Skeletal muscle tissue (tissue), 4 donors: Measurements from ENCODE around the gene SMIM15. TPM values are rescaled to one million over a fixed set of nuclear protein-coding genes. Genes with fewer than 3 reads are reported as not detected.

Experiments used
- H3K27ac ChIP-seq: one replicate; pipeline ENCODE4 v1.7.0; 2013; ENCODE audit warnings: mild to moderate bottlenecking, low read depth, low read length, inconsistent platforms
- H3K27me3 ChIP-seq, 3 donors: one replicate each; pipeline ENCODE4 v1.7.0; 2013; ENCODE audit warnings: low read length in 3 of 3; ENCODE audit not compliant: control insufficient read depth in 3 of 3, insufficient read depth in 3 of 3
- H3K36me3 ChIP-seq, 3 donors: one replicate each; pipeline ENCODE4 v1.7.0; 2013; ENCODE audit warnings: low read length in 3 of 3; ENCODE audit not compliant: control insufficient read depth in 3 of 3, insufficient read depth in 3 of 3
- H3K4me1 ChIP-seq, 3 donors: one replicate each; pipeline ENCODE4 v1.7.0; 2013; ENCODE audit warnings: low read length in 3 of 3, mild to moderate bottlenecking in 3 of 3; ENCODE audit not compliant: control insufficient read depth in 3 of 3, insufficient read depth in 3 of 3
- H3K4me3 ChIP-seq, 3 donors: one replicate each; pipeline ENCODE4 v1.7.0; 2013; ENCODE audit warnings: low read length in 3 of 3
- H3K9ac ChIP-seq, 3 donors: one replicate each; pipeline ENCODE4 v1.7.0; 2013; ENCODE audit warnings: low read length in 3 of 3, mild to moderate bottlenecking in 3 of 3, moderate library complexity in 2 of 3, low read depth in 1 of 3
- H3K9me3 ChIP-seq, 3 donors: one replicate each; pipeline ENCODE4 v1.7.0; 2013; ENCODE audit warnings: low read length in 3 of 3; ENCODE audit not compliant: control insufficient read depth in 3 of 3
- total RNA-seq: library from RNA; depleted of rRNA; stranded (reverse); fragments of >200 nt; gene quantifications from one replicate; pipeline ENCODE4 v1.2.3, GENCODE V29; 2014
- donor health status: Osteomylitis.

Gene SMIM15
- total RNA-seq, 1 donor from 2014 or later: 19.8 TPM

GRCh38 chr5:61183538-61183937, 21.3 kb upstream of the SMIM15 start:
- no peak overlapping the region for H3K27ac ChIP-seq
- H3K27me3 ChIP-seq: no peaks in the 10 kb centered on the region
- H3K9ac ChIP-seq: no peak overlapping the region
- H3K4me3 ChIP-seq: no peak overlapping the region
- H3K9me3 ChIP-seq: no peaks in the 10 kb centered on the region
- H3K36me3 ChIP-seq: no peaks in the 10 kb centered on the region
- H3K4me1 ChIP-seq: no peaks in the 10 kb centered on the region

GRCh38 chr5:61182449-61182848, 20.2 kb upstream of the SMIM15 start:
- no peaks in the 10 kb centered on the region for H3K9me3 ChIP-seq
- no peak overlapping the region for H3K27ac ChIP-seq

GRCh38 chr5:61180886-61181285, 18.6 kb upstream of the SMIM15 start:
- H3K9ac ChIP-seq: no peak overlapping the region

More at GRCh38 chr5:61182449-61182848, 20.2 kb upstream of the SMIM15 start:
- no peak overlapping the region for H3K9ac ChIP-seq
- H3K36me3 ChIP-seq: no peaks in the 10 kb centered on the region
- H3K27me3 ChIP-seq: no peaks in the 10 kb centered on the region
- no peaks in the 10 kb centered on the region for H3K4me1 ChIP-seq
- H3K4me3 ChIP-seq: no peak overlapping the region

DNA sequence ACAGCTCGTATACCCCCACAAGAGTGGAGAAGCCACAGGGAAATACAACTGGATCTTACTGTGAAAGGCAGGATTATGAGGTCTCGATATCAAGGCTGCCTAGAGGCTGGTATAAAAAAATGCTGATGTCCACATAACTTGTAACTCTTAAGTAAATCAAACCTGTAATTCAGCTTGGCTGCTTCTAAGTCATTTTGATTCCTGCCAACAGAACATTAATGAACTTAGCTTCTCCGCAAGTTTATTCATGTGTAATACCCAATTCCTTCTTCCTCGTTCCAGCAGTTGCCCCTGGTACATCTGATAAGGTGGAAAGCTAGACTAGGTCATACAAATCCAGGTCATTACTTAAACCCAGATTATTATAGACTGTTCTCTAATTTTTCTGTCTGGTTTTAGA, 16.4 kb upstream of the SMIM15 start:
- no peak overlapping the region for H3K4me3 ChIP-seq
- H3K27ac ChIP-seq: no peak overlapping the region
- no peaks in the 10 kb centered on the region for H3K36me3 ChIP-seq
- H3K4me1 ChIP-seq: no peaks in the 10 kb centered on the region
- no peak overlapping the region for H3K9ac ChIP-seq
- no peaks in the 10 kb centered on the region for H3K27me3 ChIP-seq
- no peaks in the 10 kb centered on the region for H3K9me3 ChIP-seq

More at GRCh38 chr5:61180886-61181285, 18.6 kb upstream of the SMIM15 start:
- Histone ChIP-seq H3K27ac (no peak overlapping the region), H3K4me3 (no peak overlapping the region), H3K27me3 (no peaks in the 10 kb centered on the region), H3K4me1 (no peaks in the 10 kb centered on the region), H3K36me3 (no peaks in the 10 kb centered on the region), H3K9me3 (no peaks in the 10 kb centered on the region)

DNA sequence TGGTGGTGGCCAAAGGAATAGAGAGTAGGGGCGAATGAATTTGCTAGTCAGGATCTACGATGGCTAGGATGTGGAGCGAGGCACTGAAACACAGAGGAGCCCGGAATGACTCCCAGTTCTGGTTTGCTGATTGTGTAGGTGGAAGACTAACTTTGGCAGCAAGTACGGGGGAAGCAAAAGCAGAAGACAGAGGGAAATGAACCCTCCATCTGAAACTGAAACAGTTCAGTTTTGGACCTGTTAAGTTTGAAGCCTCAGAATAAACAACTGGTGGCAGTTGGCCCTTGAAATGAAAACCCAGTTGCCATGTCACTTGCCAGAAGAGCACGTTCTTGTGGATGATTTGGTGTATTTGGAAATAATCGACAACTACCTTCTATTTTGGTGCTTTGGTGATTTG, 15.4 kb upstream of the SMIM15 start:
- Histone ChIP-seq H3K36me3 (no peaks in the 10 kb centered on the region), H3K4me3 (no peak overlapping the region), H3K27ac (no peak overlapping the region), H3K4me1 (no peaks in the 10 kb centered on the region), H3K27me3 (no peaks in the 10 kb centered on the region), H3K9me3 (no peaks in the 10 kb centered on the region), H3K9ac (no peak overlapping the region)

- no peak overlapping the region for H3K9ac ChIP-seq
- H3K27ac ChIP-seq: no peak overlapping the region
- no peaks in the 10 kb centered on the region for H3K4me1 ChIP-seq
- H3K9me3 ChIP-seq: no peaks in the 10 kb centered on the region
- H3K27me3 ChIP-seq: no peaks in the 10 kb centered on the region
- no peaks in the 10 kb centered on the region for H3K36me3 ChIP-seq
- H3K4me3 ChIP-seq: no peak overlapping the region
These were observed 14.8 kb upstream of the SMIM15 start for GRCh38 chr5:61177070-61177469.

GRCh38 chr5:61176631-61177030, 14.4 kb upstream of the SMIM15 start:
- Histone ChIP-seq H3K4me3 (no peak overlapping the region), H3K27me3 (no peaks in the 10 kb centered on the region), H3K9me3 (no peaks in the 10 kb centered on the region), H3K36me3 (no peaks in the 10 kb centered on the region), H3K9ac (no peak overlapping the region), H3K27ac (no peak overlapping the region), H3K4me1 (no peaks in the 10 kb centered on the region)

- Histone ChIP-seq H3K9ac (no peak overlapping the region), H3K36me3 (no peaks in the 10 kb centered on the region), H3K4me3 (no peak overlapping the region), H3K27me3 (no peaks in the 10 kb centered on the region), H3K27ac (no peak overlapping the region), H3K9me3 (no peaks in the 10 kb centered on the region), H3K4me1 (no peaks in the 10 kb centered on the region)
These were observed 9.2 kb upstream of the SMIM15 start for GRCh38 chr5:61171479-61171878.

GRCh38 chr5:61168951-61169350, 6.7 kb upstream of the SMIM15 start:
- Histone ChIP-seq H3K9ac (no peak overlapping the region), H3K4me3 (no peak overlapping the region), H3K4me1 (no peaks in the 10 kb centered on the region), H3K9me3 (no peaks in the 10 kb centered on the region), H3K36me3 (no peaks in the 10 kb centered on the region), H3K27me3 (no peaks in the 10 kb centered on the region), H3K27ac (no peak overlapping the region)

- Histone ChIP-seq H3K4me3 (no peak overlapping the region), H3K36me3 (no peaks in the 10 kb centered on the region), H3K9ac (no peak overlapping the region), H3K9me3 (no peaks in the 10 kb centered on the region), H3K27ac (no peak overlapping the region), H3K4me1 (peaks cover 5 to 7% (median 6%) of the 10 kb centered on the region in 3 donors), H3K27me3 (no peaks in the 10 kb centered on the region)
These were observed 5.1 kb upstream of the SMIM15 start for GRCh38 chr5:61167382-61167781.

- peaks cover 6 to 22% (median 14%) of the 10 kb centered on the region in 3 donors for H3K4me1 ChIP-seq
- no peak overlapping the region for H3K9ac ChIP-seq
- H3K27me3 ChIP-seq: no peaks in the 10 kb centered on the region
- no peak overlapping the region for H3K27ac ChIP-seq
- peak overlapping the region in 1 of 3 donors; percentile 12 for H3K4me3 ChIP-seq
- no peaks in the 10 kb centered on the region for H3K9me3 ChIP-seq
- peaks cover 3 to 8% (median 7%) of the 10 kb centered on the region in 3 donors for H3K36me3 ChIP-seq
These were observed 1.6 kb upstream of the SMIM15 start for GRCh38 chr5:61163905-61164304.
